ENCODE data around the gene FBP2.
A peak's percentile ranks its signal among the peaks of the same experiment; 100 is the strongest.

The FBP2 gene

DNA sequence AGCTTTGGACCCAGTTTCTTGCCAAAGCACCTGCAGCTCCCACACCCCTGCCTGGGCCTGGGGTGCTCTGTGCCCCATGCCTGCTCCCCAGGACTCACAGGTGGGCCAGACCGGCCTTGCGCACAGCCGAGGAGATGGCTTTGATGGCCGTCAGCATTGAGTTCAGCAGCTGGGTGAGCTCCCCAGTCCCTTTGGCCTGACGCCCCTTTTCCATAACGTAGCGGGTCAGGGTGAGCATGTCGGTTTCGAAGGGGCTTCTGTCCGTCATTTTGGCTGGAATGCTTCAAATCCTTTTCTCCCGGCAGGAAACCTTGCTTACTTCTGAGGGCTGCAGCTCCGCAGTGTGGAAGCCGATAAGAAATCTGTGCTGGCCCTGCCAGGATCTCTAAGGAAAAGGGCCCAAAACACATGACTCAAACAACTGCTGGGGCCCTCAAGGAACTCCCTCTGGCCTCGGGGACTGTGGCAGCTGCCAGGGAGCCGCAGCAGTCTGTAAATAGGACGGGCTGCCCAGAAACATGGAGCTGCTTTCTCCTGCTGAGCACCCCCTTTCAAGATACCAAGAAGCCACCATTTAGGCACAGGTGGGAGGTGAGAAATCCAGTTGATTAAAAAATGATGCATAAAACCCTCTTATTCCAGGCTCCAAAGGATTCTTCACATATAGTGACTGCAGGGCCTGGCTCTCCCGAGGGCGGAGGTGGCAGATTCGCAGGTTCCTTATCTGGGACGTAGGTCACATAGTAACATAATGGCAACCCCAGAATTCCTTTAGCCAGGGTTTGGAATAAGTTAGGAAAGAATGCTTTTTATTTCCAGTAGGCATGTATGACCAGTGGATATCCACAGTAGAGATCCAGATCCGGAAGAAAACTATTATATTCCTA, at the start of gene FBP2:
TSS of gene FBP2 (minus strand) at position 366 of the 887 bp plus-strand sequence. CDS start at position 268, 98 bp downstream.
- Histone ChIP-seq H3K79me2 (peaks cover 6% of the 10 kb centered on the region), H3K27me3 (ENCODE audit: control insufficient read depth, insufficient read depth, low read length) (no peaks in the 10 kb centered on the region), H3K4me2 (ENCODE audit: low read length) (peak within 1 kb of the TSS; percentile 54), H3K4me3 (ENCODE audit: low read depth, low read length) (peak within 1 kb of the TSS; percentile 54), H3K36me3 (ENCODE audit: control insufficient read depth, insufficient read depth, low read length) (no peaks in the 10 kb centered on the region), H3K27ac (peak within 1 kb of the TSS; percentile 88), H3K9ac (peak within 1 kb of the TSS; percentile 72), H3K4me1 (peaks cover 12% of the 10 kb centered on the region), H3K9me3 (ENCODE audit: control insufficient read depth, low read length) (no peaks in the 10 kb centered on the region), H2AFZ (peak within 1 kb of the TSS; percentile 76)
- TF ChIP-seq, protein P1, sequence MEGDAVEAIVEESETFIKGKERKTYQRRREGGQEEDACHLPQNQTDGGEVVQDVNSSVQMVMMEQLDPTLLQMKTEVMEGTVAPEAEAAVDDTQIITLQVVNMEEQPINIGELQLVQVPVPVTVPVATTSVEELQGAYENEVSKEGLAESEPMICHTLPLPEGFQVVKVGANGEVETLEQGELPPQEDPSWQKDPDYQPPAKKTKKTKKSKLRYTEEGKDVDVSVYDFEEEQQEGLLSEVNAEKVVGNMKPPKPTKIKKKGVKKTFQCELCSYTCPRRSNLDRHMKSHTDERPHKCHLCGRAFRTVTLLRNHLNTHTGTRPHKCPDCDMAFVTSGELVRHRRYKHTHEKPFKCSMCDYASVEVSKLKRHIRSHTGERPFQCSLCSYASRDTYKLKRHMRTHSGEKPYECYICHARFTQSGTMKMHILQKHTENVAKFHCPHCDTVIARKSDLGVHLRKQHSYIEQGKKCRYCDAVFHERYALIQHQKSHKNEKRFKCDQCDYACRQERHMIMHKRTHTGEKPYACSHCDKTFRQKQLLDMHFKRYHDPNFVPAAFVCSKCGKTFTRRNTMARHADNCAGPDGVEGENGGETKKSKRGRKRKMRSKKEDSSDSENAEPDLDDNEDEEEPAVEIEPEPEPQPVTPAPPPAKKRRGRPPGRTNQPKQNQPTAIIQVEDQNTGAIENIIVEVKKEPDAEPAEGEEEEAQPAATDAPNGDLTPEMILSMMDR (IDR thresholded peaks at IDR 0.05): no peak

DNA sequence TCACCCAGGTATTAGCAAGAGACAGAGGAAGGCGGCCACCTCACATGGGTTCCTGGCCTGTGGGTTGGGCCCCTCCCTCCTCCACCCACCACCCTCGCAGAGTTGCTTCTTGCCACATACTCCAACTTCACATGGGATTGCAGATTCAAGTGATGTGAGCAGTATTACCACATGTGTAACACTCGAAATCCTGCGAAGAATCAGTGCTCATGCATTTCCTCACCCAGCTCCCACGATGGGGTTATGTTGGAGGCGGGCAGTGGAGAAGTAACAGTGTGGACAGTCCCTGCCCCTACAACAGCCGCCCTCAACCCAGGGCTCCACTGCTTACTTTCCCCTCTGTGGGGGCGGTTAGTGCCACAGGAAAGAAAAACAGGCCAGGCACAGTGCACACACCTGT, 49.6 kb upstream of the FBP2 start:
- TF ChIP-seq, protein P1 (IDR thresholded peaks at IDR 0.05): no peak
- H3K4me2 ChIP-seq (ENCODE audit: low read length): no peak overlapping the region
- H3K9me3 ChIP-seq (ENCODE audit: control insufficient read depth, low read length): no peaks in the 10 kb centered on the region
- H3K4me3 ChIP-seq (ENCODE audit: low read depth, low read length): no peak overlapping the region
- no peaks in the 10 kb centered on the region for H3K27me3 ChIP-seq (ENCODE audit: control insufficient read depth, insufficient read depth, low read length)
- peaks cover under 1% of the 10 kb centered on the region for H3K79me2 ChIP-seq
- no peak overlapping the region for H2AFZ ChIP-seq
- peaks cover 3% of the 10 kb centered on the region for H3K4me1 ChIP-seq
- H3K36me3 ChIP-seq (ENCODE audit: control insufficient read depth, insufficient read depth, low read length): no peaks in the 10 kb centered on the region
- H3K27ac ChIP-seq: no peak overlapping the region
- H3K9ac ChIP-seq: no peak overlapping the region

DNA sequence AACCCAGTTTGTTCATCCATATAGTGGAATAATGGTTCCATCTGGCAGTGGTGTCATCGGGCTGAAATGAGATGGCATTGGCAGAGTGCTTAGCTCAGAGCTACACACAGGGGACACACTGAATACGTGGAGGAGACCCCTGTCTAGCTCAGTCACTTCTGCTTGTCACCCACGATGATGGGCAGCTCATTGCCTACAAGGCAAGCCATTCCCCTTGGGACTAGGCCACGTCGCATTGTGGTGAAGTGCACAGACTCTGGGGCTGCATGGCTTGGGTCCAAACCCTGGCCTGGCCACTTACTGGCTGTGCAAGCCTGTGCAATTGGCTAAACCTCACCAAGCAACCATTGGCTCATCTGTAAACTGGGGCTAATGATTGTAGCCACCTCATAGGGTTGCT, 48.9 kb upstream of the FBP2 start:
- Histone ChIP-seq H3K79me2 (peaks cover 3% of the 10 kb centered on the region), H3K4me2 (ENCODE audit: low read length) (no peak overlapping the region), H3K27me3 (ENCODE audit: control insufficient read depth, insufficient read depth, low read length) (no peaks in the 10 kb centered on the region), H3K4me3 (ENCODE audit: low read depth, low read length) (no peak overlapping the region), H2AFZ (no peak overlapping the region), H3K9me3 (ENCODE audit: control insufficient read depth, low read length) (no peaks in the 10 kb centered on the region), H3K36me3 (ENCODE audit: control insufficient read depth, insufficient read depth, low read length) (no peaks in the 10 kb centered on the region), H3K27ac (no peak overlapping the region), H3K4me1 (peaks cover 5% of the 10 kb centered on the region), H3K9ac (no peak overlapping the region)
- TF ChIP-seq, protein P1 (IDR thresholded peaks at IDR 0.05): no peak

GRCh38 chr9:94639999-94640376, 46.4 kb upstream of the FBP2 start:
- Histone ChIP-seq H2AFZ (peak overlapping the region; percentile 74), H3K4me2 (ENCODE audit: low read length) (peak overlapping the region; percentile 74), H3K4me1 (peaks cover 6% of the 10 kb centered on the region), H3K36me3 (ENCODE audit: control insufficient read depth, insufficient read depth, low read length) (no peaks in the 10 kb centered on the region), H3K9ac (no peak overlapping the region), H3K79me2 (peaks cover 3% of the 10 kb centered on the region), H3K4me3 (ENCODE audit: low read depth, low read length) (peak overlapping the region; percentile 60), H3K27me3 (ENCODE audit: control insufficient read depth, insufficient read depth, low read length) (no peaks in the 10 kb centered on the region), H3K9me3 (ENCODE audit: control insufficient read depth, low read length) (no peaks in the 10 kb centered on the region), H3K27ac (peak overlapping the region; percentile 86)
- TF ChIP-seq, protein P1 (IDR thresholded peaks at IDR 0.05): no peak

All from parathyroid adenoma (tissue), 2 donors.